Cardiac fibroblast (primary cell): Measurements from ENCODE around the gene CA7.

Experiments
- DNase-seq, 2 donors: peaks; one replicate each; pipeline versions ENCODE4 v3.0.0 to v3.0.0-alpha.2; 2010; ENCODE audit warnings: low read depth in 2 of 2
- H3K4me3 ChIP-seq, 2 donors: replicated peaks in 1 of 2; 1 replicate in 1 of 2; 2 replicates in 1 of 2; pipeline ENCODE4 v1.5.1; 2011; ENCODE audit warnings: low read depth in 2 of 2, low read length in 2 of 2, mild to moderate bottlenecking in 2 of 2, moderate library complexity in 1 of 2
- CTCF ChIP-seq: IDR thresholded peaks from one replicate; pipeline ENCODE4 v1.5.1; 2011; ENCODE audit warnings: low read depth, mild to moderate bottlenecking, low read length, inconsistent platforms

CA7 gene

GRCh38 chr16:66844342-66845079 is at the start of gene CA7:
Gene CA7, plus strand, starts transcription at chr16:66844414. Its CDS starts 74 bp downstream, at chr16:66844488.
- no peak for TF ChIP-seq CTCF
- H3K4me3 ChIP-seq = peak within 1 kb of the TSS; percentile 21 to 27
- no peak for DNase-seq

- H3K4me3 ChIP-seq = no peak overlapping the region
- TF ChIP-seq CTCF = no peak
- DNase-seq = peak; percentile 31 to 41
Observed at GRCh38 chr16:66798161-66798560, 46.1 kb upstream of the CA7 start.

GRCh38 chr16:66800856-66801255 is 43.4 kb upstream of the CA7 start:
- TF ChIP-seq CTCF = no peak
- no peak for DNase-seq

GRCh38 chr16:66801320-66802105 is 42.7 kb upstream of the CA7 start, which contains the start of gene TERB1:
Gene TERB1, minus strand, starts transcription at chr16:66801584. Its CDS starts 4,786 bp downstream, at chr16:66796798.
- TF ChIP-seq CTCF = no peak
- DNase-seq = no peak

More at GRCh38 chr16:66800856-66801255, 43.4 kb upstream of the CA7 start:
- H3K4me3 ChIP-seq = no peak overlapping the region

GRCh38 chr16:66802159-66802558 is 42.1 kb upstream of the CA7 start:
- no peak for DNase-seq
- H3K4me3 ChIP-seq = no peak overlapping the region
- TF ChIP-seq CTCF = no peak

More at GRCh38 chr16:66801320-66802105, 42.7 kb upstream of the CA7 start, which contains the start of gene TERB1:
- H3K4me3 ChIP-seq = no peak within 1 kb of the TSS

- no peak for DNase-seq
- no peak overlapping the region for H3K4me3 ChIP-seq
- TF ChIP-seq CTCF = no peak
Observed at GRCh38 chr16:66809765-66810164, 34.4 kb upstream of the CA7 start.
